Uterus (tissue), 4 donors: ENCODE results near the gene ASB6. TPM values are rescaled to one million over a fixed set of nuclear protein-coding genes. Genes with fewer than 3 reads are reported as not detected.
A peak's percentile ranks its signal among the peaks of the same experiment; 100 is the strongest.

Experiments
- DNase-seq, 2 donors: peaks; one replicate each; pipeline ENCODE4 v3.0.0-alpha.2; 2019 to 2020
- H3K27ac ChIP-seq, 2 donors: fragments of 200-600 bp; sonication (generic); 1 replicate in 1 of 2; 2 replicates in 1 of 2; pipeline ENCODE4 v1.5.1; 2016 to 2018
- H3K27me3 ChIP-seq, 2 donors: fragments of 200-600 bp; sonication (generic); one replicate each; pipeline ENCODE4 v1.5.1; 2018 to 2019; ENCODE audit warnings: control low read depth in 1 of 2
- H3K36me3 ChIP-seq, 2 donors: fragments of 200-600 bp; sonication (generic); one replicate each; pipeline ENCODE4 v1.5.1; 2019; ENCODE audit warnings: control low read depth in 1 of 2
- H3K4me1 ChIP-seq, 2 donors: fragments of 200-600 bp; sonication (generic); one replicate each; pipeline ENCODE4 v1.5.1; 2018 to 2019; ENCODE audit warnings: control low read depth in 1 of 2
- H3K4me3 ChIP-seq, 2 donors: fragments of 200-600 bp; sonication (generic); 1 replicate in 1 of 2; 2 replicates in 1 of 2; pipeline ENCODE4 v1.5.1; 2018 to 2019; ENCODE audit warnings: mild to moderate bottlenecking in 1 of 2
- H3K9me3 ChIP-seq, 2 donors: fragments of 200-600 bp; sonication (generic); one replicate each; pipeline ENCODE4 v1.5.1; 2019; ENCODE audit warnings: control low read depth in 1 of 2
- CTCF ChIP-seq, 4 experiments: fragments of 200-600 bp in 2 of 4; fragments of 450-650 bp in 2 of 4; sonication (generic) in 2 of 4; IDR thresholded peaks; one replicate each; pipeline ENCODE4 v1.5.1; 2016 to 2019; ENCODE audit warnings: antibody characterized with exemption in 4 of 4, mild to moderate bottlenecking in 2 of 4, moderate library complexity in 1 of 4
- POLR2A ChIP-seq, 2 donors: fragments of 450-650 bp; IDR thresholded peaks; one replicate each; pipeline ENCODE4 v1.6.1; 2016; ENCODE audit warnings: antibody characterized with exemption in 2 of 2, mild to moderate bottlenecking in 1 of 2, moderate library complexity in 1 of 2
- intact Hi-C: fragments of 100-400 bp; cut with DNase I; formaldehyde crosslinking; loops from one replicate; pipeline ENCODE4 v1.15.1; 2023; ENCODE audit warnings: low total_unique reads
- total RNA-seq, 4 donors: library from RNA; depleted of rRNA in 3 of 4; stranded (reverse); fragments of >200 nt in 3 of 4; gene quantifications; one replicate each; pipeline versions ENCODE4 v1.1.0 to v1.2.4, GENCODE V29; 2014 to 2023
- donor health status: DM: yes; HTN: yes; CAD: no.

ASB6 gene
- 10 to 100 TPM in 2 of 4 donors, 1 to 10 TPM in 2; 1.3 to 20.3 (median 8.5) TPM for total RNA-seq

DNA sequence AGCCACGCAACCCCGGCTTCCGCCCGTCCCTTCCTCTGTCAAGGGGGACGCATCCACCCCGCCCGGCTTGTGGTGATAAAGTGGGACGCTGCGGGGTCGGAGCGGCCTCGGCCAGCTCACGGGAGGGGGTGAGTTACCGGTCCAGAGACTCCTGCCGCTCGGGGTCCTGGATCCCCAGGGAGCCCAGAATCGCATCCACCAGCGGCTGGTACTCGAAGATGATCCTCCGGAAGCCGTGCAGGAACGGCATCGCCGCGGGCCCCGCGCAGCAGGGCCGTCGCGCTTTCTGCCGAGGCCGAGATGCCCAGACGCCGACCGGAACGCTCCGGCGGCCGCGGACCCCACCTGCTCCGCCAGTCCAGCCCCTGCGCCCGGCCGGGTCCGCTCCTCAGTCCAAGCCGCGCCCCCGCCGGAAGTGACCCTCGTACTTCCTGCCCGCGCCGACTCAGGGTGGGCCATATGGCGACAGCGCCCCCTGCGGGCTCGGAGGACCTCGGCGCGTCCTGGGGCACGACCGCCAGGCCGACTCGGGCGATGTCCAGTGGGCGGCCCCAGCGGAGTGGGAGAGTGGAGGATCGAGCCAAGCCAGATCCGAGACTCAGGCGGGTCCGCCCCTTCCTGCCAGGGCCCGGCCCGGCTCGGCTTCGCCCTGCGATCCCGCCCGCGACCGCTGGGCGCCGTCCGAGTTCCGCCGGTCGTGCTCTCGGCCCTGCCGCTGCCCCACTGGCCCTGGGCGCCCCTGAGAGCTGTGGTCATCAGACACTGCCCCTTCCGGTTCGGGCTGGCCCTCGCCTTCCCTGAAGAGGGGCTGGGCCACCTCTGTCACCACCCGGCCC is at the start of gene ASB6:
TSS of gene ASB6 (minus strand) at position 402 of the 836 bp plus-strand sequence. CDS start at position 250, 152 bp downstream.
- Histone ChIP-seq H3K4me3 (peak within 1 kb of the TSS; percentile 71 to 91), H3K9me3 (no peaks in the 10 kb centered on the region), H3K27me3 (no peaks in the 10 kb centered on the region), H3K27ac (peak within 1 kb of the TSS; percentile 84 to 87), H3K36me3 (no peaks in the 10 kb centered on the region), H3K4me1 (peaks cover 0 to 14% of the 10 kb centered on the region in 2 donors)
- intact Hi-C loops: loop anchor here (10.0 kb wide), 1 partner anchor 143 kb away; no protein-coding TSS in a partner anchor
- TF ChIP-seq POLR2A (IDR thresholded peaks at IDR 0.05): peak; percentile 43 to 75
- TF ChIP-seq CTCF (IDR thresholded peaks at IDR 0.05): peak; percentile 98 to 100 (median 100)
- peak; percentile 97 to 99 for DNase-seq

DNA sequence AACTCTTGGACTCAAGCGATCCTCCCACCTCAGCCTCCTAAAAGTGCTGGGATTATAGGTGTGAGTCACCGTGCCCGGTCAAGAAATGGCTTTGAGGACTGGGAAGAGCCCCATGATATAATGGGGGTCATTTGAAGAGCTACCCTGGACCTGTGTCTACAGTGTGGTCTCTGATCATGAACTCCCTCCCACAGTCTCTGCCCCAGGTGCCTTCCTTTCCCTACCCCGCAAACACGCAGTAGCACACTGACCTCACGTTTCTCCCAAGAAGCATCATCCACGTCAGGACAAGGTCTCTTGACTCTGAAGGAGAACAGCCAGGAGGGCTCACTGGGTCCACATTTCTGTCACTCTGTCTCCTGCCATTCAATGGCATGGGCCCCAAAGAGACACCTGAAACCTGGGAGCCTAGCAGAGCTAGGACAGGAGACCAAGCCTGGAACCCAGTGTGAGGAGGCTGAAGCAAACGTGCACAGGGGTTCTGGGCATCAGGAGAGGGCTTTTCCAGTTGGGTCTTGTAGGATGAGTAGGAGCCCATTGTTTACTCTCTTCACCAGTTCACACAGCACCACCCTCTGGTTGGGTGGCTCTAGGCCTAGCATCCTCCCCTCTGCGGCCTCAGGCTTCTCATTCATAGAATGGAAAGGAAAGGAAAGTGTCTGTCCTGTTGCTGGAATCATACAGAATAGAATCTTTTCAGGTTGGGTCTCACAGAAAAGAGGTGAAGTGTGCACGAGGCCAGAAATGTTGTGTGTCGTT is 46.5 kb upstream of the ASB6 start:
- H3K9me3 ChIP-seq: no peaks in the 10 kb centered on the region
- intact Hi-C loops: no loop called here

GRCh38 chr9:129687391-129687790 is 45.4 kb upstream of the ASB6 start:
- Histone ChIP-seq H3K27ac (no peak overlapping the region), H3K9me3 (no peaks in the 10 kb centered on the region), H3K4me1 (no peaks in the 10 kb centered on the region), H3K36me3 (no peaks in the 10 kb centered on the region), H3K4me3 (no peak overlapping the region), H3K27me3 (no peaks in the 10 kb centered on the region)
- no peak for DNase-seq
- TF ChIP-seq CTCF (IDR thresholded peaks at IDR 0.05) (no peak), POLR2A (IDR thresholded peaks at IDR 0.05) (no peak)
- intact Hi-C loops: no loop called here

More for the DNA sequence above, 46.5 kb upstream of the ASB6 start:
- no peak overlapping the region for H3K4me3 ChIP-seq
- H3K4me1 ChIP-seq: no peaks in the 10 kb centered on the region
- H3K36me3 ChIP-seq: no peaks in the 10 kb centered on the region
- no peak overlapping the region for H3K27ac ChIP-seq
- no peak for DNase-seq
- TF ChIP-seq POLR2A (IDR thresholded peaks at IDR 0.05) (no peak), CTCF (IDR thresholded peaks at IDR 0.05) (no peak)
- no peaks in the 10 kb centered on the region for H3K27me3 ChIP-seq

DNA sequence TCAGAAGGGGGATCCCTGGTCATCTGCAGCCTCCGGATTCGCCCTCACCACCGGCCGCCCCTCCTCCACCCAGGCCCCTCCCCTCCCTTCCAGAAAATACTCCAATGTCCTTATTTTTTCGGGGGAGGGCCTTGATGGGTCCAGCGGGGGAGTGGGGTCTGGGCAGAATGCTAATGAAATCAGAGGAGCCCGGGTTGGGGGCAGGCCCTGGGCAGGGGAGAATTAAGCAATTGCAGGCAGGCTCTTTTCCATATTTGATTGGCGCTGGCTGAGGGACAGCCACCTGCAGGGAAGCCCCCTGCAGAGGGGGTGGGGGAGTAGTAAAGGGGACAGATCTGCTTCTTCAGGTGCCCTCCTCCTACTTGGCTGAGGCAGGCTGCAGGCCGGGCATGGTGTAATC is 44.8 kb upstream of the ASB6 start:
- DNase-seq: no peak
- Histone ChIP-seq H3K27me3 (no peaks in the 10 kb centered on the region), H3K27ac (no peak overlapping the region), H3K36me3 (no peaks in the 10 kb centered on the region), H3K9me3 (no peaks in the 10 kb centered on the region), H3K4me1 (no peaks in the 10 kb centered on the region), H3K4me3 (no peak overlapping the region)
- no peak for TF ChIP-seq CTCF (IDR thresholded peaks at IDR 0.05)
- intact Hi-C loops: no loop called here

DNA sequence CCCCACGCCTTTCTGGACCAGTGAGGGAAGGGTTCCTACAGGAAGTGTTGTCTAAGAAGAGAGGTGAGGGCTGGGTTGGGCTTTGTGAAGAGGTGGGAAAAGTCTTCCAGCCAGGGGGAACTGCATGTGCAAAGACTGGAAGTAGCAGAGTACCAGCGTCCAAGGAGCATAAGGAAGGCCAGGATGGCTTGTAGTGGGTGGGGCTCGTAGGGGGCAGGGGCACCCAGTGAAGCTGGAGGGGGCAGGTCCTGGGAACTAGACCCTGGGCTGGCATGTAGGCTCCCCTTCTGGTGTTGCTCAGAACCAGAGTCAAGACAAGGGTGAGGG is 43.9 kb upstream of the ASB6 start:
- no peaks in the 10 kb centered on the region for H3K36me3 ChIP-seq
- TF ChIP-seq POLR2A (IDR thresholded peaks at IDR 0.05) (no peak), CTCF (IDR thresholded peaks at IDR 0.05) (no peak)
- H3K9me3 ChIP-seq: no peaks in the 10 kb centered on the region
- H3K4me1 ChIP-seq: no peaks in the 10 kb centered on the region
- DNase-seq: no peak
- H3K4me3 ChIP-seq: no peak overlapping the region
- intact Hi-C loops: no loop called here
- H3K27ac ChIP-seq: no peak overlapping the region
- H3K27me3 ChIP-seq: no peaks in the 10 kb centered on the region
